Panc1 (cell line): ENCODE measurements around the gene TMEM161A. TPM values are rescaled to one million over a fixed set of nuclear protein-coding genes. Genes with fewer than 3 reads are reported as not detected.

Source experiments
- ATAC-seq: fragments of 200-7000 bp; cut with Tn5 transposase; 2 replicates; pipeline ENCODE4 v1.9.1; 2020; ENCODE audit warnings: mild to moderate bottlenecking, moderate library complexity
- BruUV-seq: library from RNA; stranded (reverse); fragments of 400-500 nt; replicated peaks from 2 replicates; lab custom pipeline; 2021; lab: Mats Ljungman, UMichigan
- CTCF ChIA-PET: fragments of 300-600 bp; sonication (Branson Sonifier 250); formaldehyde crosslinking; loops from one replicate; lab custom pipeline; 2022; ENCODE audit warnings: antibody characterized with exemption; lab: Charles Lee
- POLR2A ChIA-PET: fragments of 300-600 bp; sonication (Branson Sonifier 250); formaldehyde crosslinking; loops from one replicate; lab custom pipeline; 2022; ENCODE audit warnings: antibody characterized with exemption; lab: Charles Lee
- DNase-seq: peaks from one replicate; pipeline ENCODE4 v3.0.0-alpha.2; 2010; ENCODE audit warnings: low read depth, low spot score
- H3K27ac ChIP-seq: 2 replicates; pipeline ENCODE4 v1.5.1; 2011; ENCODE audit warnings: mild to moderate bottlenecking, low read length, inconsistent platforms
- H3K27me3 ChIP-seq: fragments of 200-500 bp; sonication (Bioruptor generic); 2 replicates; pipeline ENCODE4 v1.6.0; 2014; ENCODE audit warnings: low read length, inconsistent platforms; ENCODE audit not compliant: control insufficient read depth, insufficient read depth
- H3K36me3 ChIP-seq: fragments of 200-500 bp; sonication (Bioruptor generic); 2 replicates; pipeline ENCODE4 v1.5.1; 2014; ENCODE audit warnings: inconsistent platforms, mild to moderate bottlenecking, low read length, moderate library complexity; ENCODE audit not compliant: control insufficient read depth, insufficient read depth
- H3K4me1 ChIP-seq: 2 replicates; pipeline ENCODE4 v1.5.1; 2011; ENCODE audit warnings: inconsistent platforms, mild to moderate bottlenecking, low read length, moderate library complexity; ENCODE audit not compliant: control insufficient read depth, insufficient read depth
- H3K4me3 ChIP-seq, 2 experiments: 2 replicates each; pipeline ENCODE4 v1.5.1; 2011 to 2012; ENCODE audit warnings: low read depth in 2 of 2, low read length in 2 of 2, mild to moderate bottlenecking in 2 of 2, inconsistent platforms in 1 of 2, moderate library complexity in 1 of 2
- H3K9me3 ChIP-seq: fragments of 200-500 bp; sonication (Bioruptor generic); 2 replicates; pipeline ENCODE4 v1.5.1; 2014; ENCODE audit warnings: low read depth, mild to moderate bottlenecking, inconsistent platforms, low read length, moderate library complexity; ENCODE audit not compliant: control insufficient read depth, insufficient read depth
- POLR2AphosphoS5 ChIP-seq: IDR thresholded peaks from 2 replicates; pipeline ENCODE4 v1.6.1; 2012; ENCODE audit warnings: mild to moderate bottlenecking, low read depth, low read length, moderate library complexity
- SIN3A ChIP-seq: IDR thresholded peaks from 2 replicates; pipeline ENCODE4 v1.6.1; 2012; ENCODE audit warnings: low read depth, mild to moderate bottlenecking, low read length, moderate library complexity, borderline replicate concordance; ENCODE audit not compliant: insufficient read depth
- TCF7L2 ChIP-seq: IDR thresholded peaks from 2 replicates; pipeline ENCODE4 v1.6.1; 2011; ENCODE audit warnings: mild to moderate bottlenecking, low read depth, low read length, inconsistent platforms
- in situ Hi-C: cut with HindIII; loops from 2 replicates; pipeline ENCODE4 v1.10.0; 2016; ENCODE audit warnings: low sequenced_read_pairs, low pct_unique_long_range_greater_than_20kb
- intact Hi-C: fragments of 100-400 bp; cut with micrococcal nuclease; formaldehyde crosslinking; loops from one replicate; pipeline ENCODE4 v1.10.0; 2022; ENCODE audit not compliant: unreplicated experiment
- total RNA-seq: library from RNA; stranded (reverse); gene quantifications from one replicate; pipeline ENCODE4 v1.2.1, GENCODE V29; 2021; ENCODE audit not compliant: unreplicated experiment
- TF ChIP-seq, protein P1 (sequence below): fragments of 450-650 bp; IDR thresholded peaks from 2 replicates; pipeline ENCODE4 v1.5.1; 2017; ENCODE audit warnings: mild to moderate bottlenecking
- TF ChIP-seq, protein P2 (sequence below), 2 experiments: IDR thresholded peaks; 2 replicates each; pipeline ENCODE4 v1.6.1; 2011 to 2012; ENCODE audit warnings: low read depth in 2 of 2, control low read depth in 1 of 2, low read length in 1 of 2, mild to moderate bottlenecking in 1 of 2, moderate library complexity in 1 of 2; ENCODE audit not compliant: insufficient read depth in 1 of 2

The TMEM161A gene
- total RNA-seq, 1 experiment from 2014 or later: 26.7 TPM

DNA sequence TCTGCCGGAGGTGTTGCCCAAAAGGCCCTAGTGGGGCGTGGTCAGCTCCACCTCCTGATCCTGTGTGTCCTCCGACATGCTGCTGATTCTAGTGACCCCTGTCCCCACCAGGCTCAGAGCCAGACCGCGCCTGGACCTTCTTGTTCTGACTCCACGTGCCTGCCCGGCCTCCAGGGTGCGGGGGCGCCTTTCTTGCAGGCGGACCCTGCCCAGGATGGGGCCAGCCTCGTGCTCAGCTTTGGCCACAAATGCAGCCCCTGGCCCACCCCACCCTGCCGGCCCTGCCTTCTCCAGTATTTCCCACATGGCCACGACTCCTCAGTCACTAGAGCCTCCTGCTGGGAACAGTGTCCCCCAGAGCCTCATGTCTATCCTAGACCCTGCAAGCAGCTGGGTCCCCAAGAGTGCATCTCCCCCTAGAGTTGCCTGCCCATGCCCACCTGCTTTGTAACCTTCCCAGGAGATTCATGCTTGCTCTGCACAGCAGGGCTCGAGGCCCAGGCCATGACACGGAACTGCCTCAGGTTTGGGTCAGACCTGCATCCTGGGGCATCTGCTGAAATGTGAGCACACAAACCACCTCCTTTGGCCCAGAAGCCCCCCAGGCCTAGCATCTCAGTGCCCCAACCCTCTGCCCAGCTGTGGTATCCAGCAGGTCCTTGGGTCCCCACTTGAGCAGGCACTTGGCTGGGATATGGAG is 27.0 kb downstream of the TMEM161A start:
- in situ Hi-C loops: no loop called here
- no TSS peak for BruUV-seq
- DNase-seq (no peak), ATAC-seq (no peak)
- no peak overlapping the region for H3K4me3 ChIP-seq
- H3K36me3 ChIP-seq: no peaks in the 10 kb centered on the region
- no peaks in the 10 kb centered on the region for H3K27me3 ChIP-seq
- CTCF ChIA-PET: interaction anchor here (0.6 kb wide), 1 partner anchor 31 kb away, joined by 8 read pairs; no protein-coding TSS in a partner anchor
- H3K9me3 ChIP-seq: no peaks in the 10 kb centered on the region
- POLR2A ChIA-PET: no interaction called here
- TF ChIP-seq, protein P1, sequence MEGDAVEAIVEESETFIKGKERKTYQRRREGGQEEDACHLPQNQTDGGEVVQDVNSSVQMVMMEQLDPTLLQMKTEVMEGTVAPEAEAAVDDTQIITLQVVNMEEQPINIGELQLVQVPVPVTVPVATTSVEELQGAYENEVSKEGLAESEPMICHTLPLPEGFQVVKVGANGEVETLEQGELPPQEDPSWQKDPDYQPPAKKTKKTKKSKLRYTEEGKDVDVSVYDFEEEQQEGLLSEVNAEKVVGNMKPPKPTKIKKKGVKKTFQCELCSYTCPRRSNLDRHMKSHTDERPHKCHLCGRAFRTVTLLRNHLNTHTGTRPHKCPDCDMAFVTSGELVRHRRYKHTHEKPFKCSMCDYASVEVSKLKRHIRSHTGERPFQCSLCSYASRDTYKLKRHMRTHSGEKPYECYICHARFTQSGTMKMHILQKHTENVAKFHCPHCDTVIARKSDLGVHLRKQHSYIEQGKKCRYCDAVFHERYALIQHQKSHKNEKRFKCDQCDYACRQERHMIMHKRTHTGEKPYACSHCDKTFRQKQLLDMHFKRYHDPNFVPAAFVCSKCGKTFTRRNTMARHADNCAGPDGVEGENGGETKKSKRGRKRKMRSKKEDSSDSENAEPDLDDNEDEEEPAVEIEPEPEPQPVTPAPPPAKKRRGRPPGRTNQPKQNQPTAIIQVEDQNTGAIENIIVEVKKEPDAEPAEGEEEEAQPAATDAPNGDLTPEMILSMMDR: no peak
- TF ChIP-seq POLR2AphosphoS5 (no peak), SIN3A (no peak), TCF7L2 (no peak)
- TF ChIP-seq, protein P2, sequence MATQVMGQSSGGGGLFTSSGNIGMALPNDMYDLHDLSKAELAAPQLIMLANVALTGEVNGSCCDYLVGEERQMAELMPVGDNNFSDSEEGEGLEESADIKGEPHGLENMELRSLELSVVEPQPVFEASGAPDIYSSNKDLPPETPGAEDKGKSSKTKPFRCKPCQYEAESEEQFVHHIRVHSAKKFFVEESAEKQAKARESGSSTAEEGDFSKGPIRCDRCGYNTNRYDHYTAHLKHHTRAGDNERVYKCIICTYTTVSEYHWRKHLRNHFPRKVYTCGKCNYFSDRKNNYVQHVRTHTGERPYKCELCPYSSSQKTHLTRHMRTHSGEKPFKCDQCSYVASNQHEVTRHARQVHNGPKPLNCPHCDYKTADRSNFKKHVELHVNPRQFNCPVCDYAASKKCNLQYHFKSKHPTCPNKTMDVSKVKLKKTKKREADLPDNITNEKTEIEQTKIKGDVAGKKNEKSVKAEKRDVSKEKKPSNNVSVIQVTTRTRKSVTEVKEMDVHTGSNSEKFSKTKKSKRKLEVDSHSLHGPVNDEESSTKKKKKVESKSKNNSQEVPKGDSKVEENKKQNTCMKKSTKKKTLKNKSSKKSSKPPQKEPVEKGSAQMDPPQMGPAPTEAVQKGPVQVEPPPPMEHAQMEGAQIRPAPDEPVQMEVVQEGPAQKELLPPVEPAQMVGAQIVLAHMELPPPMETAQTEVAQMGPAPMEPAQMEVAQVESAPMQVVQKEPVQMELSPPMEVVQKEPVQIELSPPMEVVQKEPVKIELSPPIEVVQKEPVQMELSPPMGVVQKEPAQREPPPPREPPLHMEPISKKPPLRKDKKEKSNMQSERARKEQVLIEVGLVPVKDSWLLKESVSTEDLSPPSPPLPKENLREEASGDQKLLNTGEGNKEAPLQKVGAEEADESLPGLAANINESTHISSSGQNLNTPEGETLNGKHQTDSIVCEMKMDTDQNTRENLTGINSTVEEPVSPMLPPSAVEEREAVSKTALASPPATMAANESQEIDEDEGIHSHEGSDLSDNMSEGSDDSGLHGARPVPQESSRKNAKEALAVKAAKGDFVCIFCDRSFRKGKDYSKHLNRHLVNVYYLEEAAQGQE (IDR thresholded peaks at IDR 0.05; ENCODE audit: insufficient read depth in 1 of 2, low read depth in 2 of 2, low read length in 1 of 2): no peak
- no peaks in the 10 kb centered on the region for H3K4me1 ChIP-seq
- no peak overlapping the region for H3K27ac ChIP-seq
- intact Hi-C loops: no loop called here

DNA sequence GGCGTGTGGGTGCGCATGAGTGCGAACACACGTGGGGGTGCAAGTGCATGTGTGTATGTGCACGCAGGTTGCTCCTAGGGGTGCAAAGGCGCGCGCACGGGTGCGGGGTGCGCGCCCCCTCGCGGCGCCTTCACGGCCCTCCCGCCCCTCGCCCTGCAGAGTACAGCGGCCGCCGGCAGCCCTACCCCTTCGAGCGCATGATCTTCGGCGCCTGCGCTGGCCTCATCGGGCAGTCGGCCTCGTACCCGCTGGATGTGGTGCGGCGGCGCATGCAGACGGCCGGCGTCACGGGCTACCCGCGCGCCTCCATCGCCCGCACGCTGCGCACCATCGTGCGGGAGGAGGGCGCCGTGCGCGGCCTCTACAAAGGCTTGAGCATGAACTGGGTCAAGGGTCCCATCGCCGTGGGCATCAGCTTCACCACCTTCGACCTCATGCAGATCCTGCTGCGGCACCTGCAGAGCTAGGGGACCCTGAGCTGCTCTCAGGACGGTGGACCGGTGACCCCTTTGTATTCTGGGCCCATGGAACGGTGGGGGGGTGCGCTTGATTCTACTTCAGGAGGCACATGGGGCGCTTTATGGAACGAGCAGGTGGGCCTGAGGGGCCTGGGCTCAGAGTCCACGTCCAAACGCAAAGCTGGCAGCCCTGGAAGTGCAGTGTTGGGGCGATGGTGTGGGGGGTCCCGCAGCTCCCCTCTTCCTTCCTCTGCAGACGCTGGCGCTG is 27.7 kb downstream of the TMEM161A start:
- ChIA-PET CTCF (interaction anchor here (0.6 kb wide), 1 partner anchor 30 kb away, joined by 8 read pairs; no protein-coding TSS in a partner anchor), POLR2A (no interaction called here)
- H3K9me3 ChIP-seq: no peaks in the 10 kb centered on the region
- ATAC-seq (no peak), DNase-seq (no peak)
- H3K4me3 ChIP-seq: no peak overlapping the region
- no peaks in the 10 kb centered on the region for H3K27me3 ChIP-seq
- H3K4me1 ChIP-seq: no peaks in the 10 kb centered on the region
- BruUV-seq: no TSS peak
- in situ Hi-C loops: no loop called here
- intact Hi-C loops: no loop called here
- TF ChIP-seq, protein P1: no peak
- TF ChIP-seq POLR2AphosphoS5: no peak
- TF ChIP-seq, protein P2 (IDR thresholded peaks at IDR 0.05; ENCODE audit: insufficient read depth in 1 of 2, low read depth in 2 of 2, low read length in 1 of 2): no peak
- TF ChIP-seq TCF7L2: no peak
- TF ChIP-seq SIN3A: no peak
- H3K36me3 ChIP-seq: no peaks in the 10 kb centered on the region
- no peak overlapping the region for H3K27ac ChIP-seq
